GM21786 (cell line): ENCODE results near the gene BIRC5.
"Not testable (repeated sequence)": the region's sequence is repeated elsewhere in the genome, so short reads cannot be mapped to it uniquely, and the experiment has no call there.

ENCODE experiments used
- ATAC-seq: cut with Tn5 transposase; IDR thresholded peaks from one replicate; pipeline ENCODE4 v1.9.1; 2021; ENCODE audit not compliant: unreplicated experiment

The BIRC5 gene

DNA sequence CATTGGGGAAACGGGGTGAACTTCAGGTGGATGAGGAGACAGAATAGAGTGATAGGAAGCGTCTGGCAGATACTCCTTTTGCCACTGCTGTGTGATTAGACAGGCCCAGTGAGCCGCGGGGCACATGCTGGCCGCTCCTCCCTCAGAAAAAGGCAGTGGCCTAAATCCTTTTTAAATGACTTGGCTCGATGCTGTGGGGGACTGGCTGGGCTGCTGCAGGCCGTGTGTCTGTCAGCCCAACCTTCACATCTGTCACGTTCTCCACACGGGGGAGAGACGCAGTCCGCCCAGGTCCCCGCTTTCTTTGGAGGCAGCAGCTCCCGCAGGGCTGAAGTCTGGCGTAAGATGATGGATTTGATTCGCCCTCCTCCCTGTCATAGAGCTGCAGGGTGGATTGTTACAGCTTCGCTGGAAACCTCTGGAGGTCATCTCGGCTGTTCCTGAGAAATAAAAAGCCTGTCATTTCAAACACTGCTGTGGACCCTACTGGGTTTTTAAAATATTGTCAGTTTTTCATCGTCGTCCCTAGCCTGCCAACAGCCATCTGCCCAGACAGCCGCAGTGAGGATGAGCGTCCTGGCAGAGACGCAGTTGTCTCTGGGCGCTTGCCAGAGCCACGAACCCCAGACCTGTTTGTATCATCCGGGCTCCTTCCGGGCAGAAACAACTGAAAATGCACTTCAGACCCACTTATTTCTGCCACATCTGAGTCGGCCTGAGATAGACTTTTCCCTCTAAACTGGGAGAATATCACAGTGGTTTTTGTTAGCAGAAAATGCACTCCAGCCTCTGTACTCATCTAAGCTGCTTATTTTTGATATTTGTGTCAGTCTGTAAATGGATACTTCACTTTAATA is 10.4 kb downstream of the BIRC5 start:
- no peak for ATAC-seq

DNA sequence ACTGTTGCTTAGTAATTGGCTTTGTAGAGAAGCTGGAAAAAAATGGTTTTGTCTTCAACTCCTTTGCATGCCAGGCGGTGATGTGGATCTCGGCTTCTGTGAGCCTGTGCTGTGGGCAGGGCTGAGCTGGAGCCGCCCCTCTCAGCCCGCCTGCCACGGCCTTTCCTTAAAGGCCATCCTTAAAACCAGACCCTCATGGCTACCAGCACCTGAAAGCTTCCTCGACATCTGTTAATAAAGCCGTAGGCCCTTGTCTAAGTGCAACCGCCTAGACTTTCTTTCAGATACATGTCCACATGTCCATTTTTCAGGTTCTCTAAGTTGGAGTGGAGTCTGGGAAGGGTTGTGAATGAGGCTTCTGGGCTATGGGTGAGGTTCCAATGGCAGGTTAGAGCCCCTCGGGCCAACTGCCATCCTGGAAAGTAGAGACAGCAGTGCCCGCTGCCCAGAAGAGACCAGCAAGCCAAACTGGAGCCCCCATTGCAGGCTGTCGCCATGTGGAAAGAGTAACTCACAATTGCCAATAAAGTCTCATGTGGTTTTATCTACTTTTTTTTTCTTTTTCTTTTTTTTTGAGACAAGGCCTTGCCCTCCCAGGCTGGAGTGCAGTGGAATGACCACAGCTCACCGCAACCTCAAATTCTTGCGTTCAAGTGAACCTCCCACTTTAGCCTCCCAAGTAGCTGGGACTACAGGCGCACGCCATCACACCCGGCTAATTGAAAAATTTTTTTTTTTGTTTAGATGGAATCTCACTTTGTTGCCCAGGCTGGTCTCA is 11.2 kb downstream of the BIRC5 start:
- no peak for ATAC-seq

DNA sequence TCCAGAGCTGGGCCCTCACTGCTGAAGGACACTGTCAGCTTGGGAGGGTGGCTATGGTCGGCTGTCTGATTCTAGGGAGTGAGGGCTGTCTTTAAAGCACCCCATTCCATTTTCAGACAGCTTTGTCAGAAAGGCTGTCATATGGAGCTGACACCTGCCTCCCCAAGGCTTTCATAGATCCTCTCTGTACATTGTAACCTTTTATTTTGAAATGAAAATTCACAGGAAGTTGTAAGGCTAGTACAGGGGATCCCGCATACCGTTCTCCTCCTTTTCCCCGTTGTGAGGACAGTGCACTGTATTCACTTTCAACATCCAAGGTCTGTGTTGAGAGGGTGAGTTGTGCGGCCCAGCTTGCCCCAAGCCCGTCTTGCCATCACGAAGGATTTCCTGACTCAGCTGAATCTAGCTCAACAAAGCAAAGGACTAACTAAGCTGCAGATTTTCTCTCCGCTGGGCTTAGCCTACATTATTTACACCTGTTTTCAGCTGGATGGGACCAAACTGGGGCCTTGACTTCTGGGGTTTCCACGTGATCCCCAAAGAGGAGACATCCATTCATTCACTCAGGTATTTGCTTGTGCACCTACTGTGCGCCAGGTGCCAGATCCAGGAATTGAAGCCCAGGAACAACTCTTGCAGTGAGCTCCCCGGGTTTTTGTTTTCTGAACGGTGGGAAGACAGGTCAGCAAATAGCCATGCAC is 12.2 kb downstream of the BIRC5 start:
- no peak for ATAC-seq

DNA sequence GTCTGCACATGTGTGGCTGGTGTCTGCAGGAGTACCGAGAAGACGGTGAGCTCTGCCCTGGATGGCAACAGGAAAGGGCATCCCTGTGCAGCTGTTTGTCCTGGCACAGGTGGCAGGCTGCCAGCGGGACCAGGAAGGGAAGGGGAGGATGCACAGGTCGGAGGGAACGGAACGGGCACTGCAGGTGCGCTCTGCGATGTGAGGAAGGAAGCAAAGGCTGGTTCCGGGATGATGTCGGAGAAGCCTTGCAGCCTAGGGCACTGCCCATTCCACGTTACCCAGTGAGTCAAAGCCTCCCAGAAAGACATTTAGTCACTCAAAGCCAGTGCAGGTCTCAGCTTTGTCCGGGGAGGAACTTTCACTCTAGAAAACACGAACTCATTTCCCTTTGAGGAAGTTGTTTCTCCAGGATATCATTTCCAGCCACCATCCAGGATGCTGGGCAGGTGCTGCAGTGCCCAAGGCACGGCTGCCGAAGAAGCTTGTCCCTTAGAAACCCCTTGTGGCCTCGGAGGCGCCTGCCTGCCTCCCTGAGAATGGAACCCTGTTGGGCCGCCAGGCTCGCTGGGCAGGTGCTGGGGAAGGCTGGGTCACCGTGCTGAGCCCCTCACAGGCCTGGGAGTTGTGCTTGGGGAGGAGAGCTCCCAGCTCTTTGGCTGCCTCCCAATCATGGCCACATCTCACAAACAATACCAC is 12.9 kb downstream of the BIRC5 start:
- no peak for ATAC-seq

DNA sequence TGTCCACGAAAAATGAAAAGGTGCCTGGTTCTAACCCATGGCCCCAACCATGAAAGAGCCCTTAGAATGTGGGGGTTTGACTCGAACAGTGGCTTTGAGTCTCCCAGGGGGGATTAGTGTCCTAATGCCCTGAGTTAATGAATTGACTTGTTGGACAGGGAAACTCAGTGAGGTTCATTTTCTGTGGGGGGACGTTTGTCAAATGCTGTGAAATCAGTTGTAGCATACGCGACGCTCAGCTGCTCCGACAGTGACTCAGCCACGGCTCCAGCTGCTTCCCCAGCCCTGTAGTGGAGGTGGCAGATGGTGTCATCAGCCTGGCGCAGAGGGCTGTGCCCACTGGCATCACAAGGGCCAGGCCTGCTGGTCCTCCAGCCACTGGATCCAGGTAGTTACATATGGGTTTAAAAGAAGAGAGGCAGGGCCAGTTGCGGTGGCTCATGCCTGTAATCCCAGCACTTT is 13.4 kb downstream of the BIRC5 start:
- ATAC-seq, result no peak

DNA sequence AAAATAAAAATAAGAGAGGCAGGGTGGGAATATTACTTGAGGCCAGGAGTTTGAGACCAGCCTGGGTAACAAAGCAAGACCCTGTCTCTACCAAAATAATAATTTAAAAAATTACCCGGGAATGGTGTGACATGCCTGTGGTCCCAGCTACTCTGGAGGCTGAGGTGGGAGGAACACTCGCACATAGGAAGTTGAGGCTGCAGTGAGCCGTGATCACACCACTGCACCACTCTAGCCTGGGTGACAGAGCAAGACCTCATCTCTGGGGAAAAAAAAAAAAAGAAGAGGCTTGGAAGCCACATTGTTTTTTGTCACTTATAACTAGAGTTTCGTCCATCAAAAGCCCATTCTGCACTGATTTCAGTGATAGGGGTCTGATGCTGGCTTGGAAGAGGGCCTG is 14.1 kb downstream of the BIRC5 start:
- no peak for ATAC-seq

DNA sequence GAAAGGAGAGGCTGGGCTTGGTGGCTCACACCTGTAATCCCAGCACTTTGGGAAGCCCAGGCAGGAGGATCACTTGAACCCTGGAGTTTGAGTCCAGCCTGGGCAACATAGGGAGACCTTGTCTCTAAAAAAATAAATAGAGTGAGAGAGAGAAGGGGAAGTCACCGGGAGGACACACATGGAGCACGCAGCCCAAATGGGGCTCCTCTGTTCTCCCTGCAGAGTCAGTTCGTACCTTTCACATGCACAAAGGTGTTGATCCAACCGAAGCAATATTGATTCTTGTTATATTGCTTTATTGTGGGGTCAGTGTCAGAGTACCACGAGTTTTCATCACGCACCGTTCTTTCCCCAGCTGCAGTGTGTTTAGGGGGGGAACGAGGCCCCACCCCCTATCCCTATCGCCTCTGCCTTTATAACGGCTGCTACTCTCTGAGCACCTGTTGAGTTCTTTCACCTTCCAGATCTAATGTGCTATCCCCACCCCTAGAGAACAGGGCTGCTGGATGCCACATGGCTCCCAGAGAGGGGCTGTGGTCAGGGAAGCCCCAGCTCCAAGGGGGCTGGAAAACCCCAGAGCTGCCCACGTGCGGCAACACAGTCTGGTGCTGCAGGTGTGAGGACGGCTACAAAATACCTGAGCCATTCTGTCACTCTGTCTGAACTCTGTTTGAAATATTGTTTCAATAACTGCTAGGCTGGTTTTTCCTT is 16.4 kb downstream of the BIRC5 start:
- no peak for ATAC-seq

DNA sequence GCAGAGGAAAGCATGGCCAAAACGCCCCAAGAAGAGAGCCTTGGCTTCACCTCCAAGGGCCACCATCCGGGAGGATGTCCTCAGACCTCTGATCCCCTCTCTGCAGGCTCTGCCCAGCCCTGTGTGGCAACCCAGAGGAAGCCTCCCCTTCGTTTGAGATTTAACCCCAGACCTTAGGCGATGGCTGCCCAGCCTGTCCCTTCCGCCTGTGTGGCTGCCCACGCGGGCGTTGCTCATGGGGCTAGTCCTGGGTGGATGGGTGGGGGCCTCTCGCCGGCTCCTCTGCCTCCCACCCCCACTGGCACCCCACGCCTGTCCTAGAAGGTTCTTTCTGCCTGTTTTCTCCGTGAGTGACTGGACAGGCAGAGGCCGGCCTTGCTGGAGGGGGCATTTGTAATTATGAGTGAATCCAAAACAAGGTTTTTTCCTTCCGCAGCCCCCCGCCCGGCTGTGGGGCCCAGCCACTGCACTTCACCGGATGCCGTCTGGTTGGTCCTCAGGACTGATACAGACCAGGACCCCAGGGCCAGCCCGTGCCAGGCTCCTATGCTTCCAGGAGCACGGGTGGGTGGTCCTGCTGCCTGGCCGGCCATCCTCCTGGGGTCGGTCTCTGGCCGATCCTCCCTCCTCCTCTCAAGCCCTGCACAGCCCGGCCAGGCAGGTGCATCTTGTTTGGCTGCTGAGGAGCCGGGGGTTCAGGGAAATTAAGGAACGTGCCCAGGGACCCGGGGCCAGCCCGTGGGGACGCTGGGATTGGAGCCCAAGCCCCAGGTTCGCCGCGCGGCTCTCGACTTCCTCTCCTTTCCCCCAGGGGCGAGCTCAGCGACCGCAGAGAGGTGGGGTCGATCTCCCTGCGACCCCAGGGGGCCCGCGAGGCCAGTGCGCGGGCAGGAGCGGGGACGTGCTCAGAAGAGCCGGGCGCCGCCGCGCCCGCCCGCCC is 17.2 kb downstream of the BIRC5 start, which contains the start of gene TMEM235:
TMEM235 (plus strand) TSS at position 636 of the 940 bp plus-strand sequence. CDS start 393 bp downstream, outside the sequence.
- ATAC-seq, result no peak

DNA sequence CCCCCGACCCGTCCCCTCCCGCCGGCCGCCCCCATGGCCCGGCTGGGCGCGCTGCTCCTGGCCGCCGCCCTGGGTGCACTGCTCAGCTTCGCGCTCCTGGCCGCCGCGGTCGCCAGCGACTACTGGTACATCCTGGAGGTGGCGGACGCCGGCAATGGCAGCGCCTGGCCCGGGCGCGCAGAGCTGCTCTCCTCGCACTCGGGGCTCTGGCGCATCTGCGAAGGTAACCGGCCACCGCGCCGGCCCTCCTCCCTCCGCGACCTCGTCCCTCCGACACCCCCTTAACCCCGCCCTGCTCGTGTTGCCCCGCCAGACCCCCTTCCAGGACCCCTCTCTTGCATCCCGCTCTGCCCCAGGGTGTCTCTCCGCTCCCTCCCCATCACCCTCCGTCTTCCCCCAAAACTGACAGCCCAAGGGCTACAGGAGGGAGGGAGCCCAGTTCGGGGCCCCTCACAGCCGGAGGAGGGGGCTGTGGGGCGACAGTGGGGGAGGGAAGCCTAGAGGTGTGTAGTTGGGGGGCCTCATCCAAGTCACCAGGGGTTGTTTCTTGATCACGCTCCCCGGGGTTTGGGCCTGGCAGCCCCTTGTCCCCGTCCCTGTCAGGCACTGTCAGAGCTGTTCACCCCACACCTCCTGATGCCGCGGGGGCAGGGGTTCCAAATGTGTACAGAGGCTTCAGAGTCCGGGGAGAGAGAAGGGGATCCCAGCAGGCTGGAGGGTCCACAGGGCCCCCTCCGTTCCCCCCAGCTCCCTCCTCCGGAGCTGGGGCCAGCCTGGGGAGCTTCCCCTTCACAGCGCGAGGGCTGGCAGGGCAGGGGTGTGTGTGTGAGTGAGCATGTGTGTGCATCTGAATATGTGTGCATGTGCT is 18.2 kb downstream of the BIRC5 start:
- ATAC-seq, result no peak

DNA sequence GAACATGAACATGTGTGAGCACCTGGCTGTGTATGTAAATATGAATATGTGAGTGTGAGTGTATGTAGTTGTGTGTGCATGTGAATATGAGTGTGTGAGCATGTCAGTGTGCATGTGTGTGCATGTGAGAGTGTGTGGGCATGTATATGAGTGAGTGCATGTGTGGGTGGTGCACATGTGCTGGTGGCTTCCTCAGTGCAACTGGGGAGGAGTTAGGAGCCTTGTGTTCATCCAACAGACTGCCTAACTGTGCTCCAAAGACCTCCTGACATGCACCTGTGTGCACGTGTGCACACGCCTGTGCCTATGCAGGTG is 18.8 kb downstream of the BIRC5 start:
- ATAC-seq, result no peak

DNA sequence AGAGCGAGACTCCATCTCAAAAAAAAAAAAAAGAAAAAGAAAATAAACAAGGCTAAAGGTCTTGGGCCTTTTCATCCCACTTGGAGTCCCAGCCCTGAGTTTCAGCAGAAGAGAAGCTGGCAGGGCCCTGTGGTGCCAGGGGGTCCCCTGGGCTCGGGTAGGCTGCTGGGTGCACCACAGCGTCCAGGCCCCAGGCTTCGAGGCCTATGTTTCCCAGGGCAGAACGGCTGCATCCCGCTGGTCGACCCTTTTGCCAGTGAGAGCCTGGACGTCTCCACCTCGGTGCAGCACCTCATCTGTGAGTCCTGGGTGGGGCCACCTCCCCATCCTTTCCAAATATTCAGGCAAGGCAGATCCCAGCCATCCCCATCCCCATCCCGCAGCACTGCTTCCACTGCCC is 19.6 kb downstream of the BIRC5 start:
- ATAC-seq, result no peak

DNA sequence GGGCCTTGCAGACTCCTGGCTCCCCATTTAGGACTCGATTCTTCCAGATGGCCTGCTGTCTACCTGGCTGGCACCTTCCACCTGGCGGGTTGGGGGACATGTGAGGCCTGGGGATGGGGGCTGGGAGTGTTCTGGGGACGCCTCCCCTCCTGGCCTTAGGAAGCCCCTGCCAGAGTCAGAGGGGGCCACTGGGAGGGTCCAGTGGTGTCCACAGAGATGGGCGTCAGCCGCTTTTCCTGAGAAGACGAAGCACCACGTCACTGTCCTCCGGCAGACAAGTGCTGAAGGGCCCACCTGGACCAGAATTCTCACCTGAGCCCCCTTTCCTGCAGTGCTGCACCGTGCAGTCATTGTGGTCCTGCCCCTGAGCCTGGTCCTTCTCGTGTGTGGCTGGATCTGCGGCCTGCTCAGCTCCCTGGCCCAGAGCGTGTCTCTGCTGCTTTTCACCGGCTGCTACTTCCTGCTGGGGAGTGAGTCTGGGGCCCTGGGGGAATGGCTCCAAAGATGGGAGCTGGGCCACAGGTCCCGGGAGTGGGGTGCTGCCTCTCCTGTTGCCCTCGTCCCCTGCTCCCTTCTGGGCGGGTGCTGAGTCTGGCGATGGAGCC is 20.3 kb downstream of the BIRC5 start:
- ATAC-seq, result no peak

DNA sequence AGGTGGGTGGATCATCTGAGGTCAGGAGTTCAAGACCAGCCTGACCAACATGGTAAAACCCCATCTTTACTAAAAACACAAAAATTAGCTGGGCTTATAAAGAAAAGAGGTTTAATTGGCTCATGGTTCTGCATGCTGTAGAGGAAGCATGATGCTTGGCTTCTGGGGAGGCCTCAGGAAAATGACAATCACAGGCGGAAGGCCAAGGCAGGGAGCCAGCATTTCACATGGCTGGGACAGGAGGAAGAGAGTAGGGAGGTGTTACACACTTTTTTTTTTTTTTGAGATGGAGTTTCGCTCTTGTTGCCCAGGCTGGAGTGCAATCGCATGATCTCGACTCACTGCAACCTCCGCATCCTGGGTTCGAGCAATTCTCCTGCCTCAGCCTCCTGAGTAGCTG is 21.0 kb downstream of the BIRC5 start:
- not testable (repeated sequence) for ATAC-seq

DNA sequence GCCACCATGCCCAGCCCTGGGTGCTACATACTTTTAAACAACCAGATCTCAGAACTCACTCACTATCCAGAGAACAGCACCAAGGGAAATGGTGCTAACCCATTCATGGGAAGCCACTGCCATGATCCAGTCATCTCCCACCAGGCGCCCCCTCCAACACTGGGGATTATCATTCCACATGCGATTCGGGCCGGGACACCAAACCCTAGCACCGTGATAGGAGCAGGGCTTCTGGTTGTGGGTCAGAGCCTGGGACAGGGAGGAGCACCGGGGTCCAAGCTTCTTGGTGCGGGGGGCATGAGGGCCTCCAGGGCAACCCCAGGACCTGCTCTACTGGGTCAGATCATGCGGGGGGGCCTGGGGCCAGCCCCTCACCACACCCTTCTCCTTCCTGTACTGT is 21.8 kb downstream of the BIRC5 start:
- ATAC-seq, result no peak

DNA sequence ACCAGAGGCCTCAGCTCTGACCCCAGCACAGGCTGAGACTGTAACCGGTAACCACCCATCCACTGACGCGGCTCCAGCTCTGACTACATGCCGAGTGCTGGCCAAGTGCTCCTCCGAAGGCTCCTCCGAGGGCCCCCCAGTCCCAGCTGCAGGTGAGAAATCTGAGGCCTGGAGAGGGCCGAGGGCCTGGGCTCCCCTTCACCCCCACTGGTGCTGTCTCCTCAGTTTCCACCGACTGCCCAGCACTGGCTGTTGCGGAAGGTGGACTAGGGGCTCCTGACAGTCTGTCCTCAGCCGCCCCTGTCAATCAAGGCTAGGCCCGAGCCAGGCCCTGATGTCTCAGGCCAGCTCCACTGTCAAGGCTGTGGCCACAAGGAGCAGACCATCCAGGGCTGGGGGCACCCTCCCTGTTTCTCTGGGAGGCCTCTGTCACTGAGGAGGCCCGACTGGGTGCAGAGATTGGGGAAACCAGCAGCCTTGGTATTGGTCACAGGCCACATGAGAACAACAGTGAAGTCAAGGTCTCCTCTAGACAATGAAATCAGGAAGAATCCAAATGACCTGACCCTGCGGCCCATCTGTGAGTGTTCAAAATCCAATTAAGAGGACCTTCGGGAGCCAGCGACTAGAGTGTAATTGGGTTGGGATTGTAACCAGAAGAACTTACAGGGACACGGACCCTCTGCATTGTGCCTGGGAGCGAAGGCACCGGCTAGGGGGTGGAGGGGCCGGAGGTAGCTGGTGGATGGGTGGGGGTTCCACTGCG is 22.5 kb downstream of the BIRC5 start:
- ATAC-seq, result no peak

DNA sequence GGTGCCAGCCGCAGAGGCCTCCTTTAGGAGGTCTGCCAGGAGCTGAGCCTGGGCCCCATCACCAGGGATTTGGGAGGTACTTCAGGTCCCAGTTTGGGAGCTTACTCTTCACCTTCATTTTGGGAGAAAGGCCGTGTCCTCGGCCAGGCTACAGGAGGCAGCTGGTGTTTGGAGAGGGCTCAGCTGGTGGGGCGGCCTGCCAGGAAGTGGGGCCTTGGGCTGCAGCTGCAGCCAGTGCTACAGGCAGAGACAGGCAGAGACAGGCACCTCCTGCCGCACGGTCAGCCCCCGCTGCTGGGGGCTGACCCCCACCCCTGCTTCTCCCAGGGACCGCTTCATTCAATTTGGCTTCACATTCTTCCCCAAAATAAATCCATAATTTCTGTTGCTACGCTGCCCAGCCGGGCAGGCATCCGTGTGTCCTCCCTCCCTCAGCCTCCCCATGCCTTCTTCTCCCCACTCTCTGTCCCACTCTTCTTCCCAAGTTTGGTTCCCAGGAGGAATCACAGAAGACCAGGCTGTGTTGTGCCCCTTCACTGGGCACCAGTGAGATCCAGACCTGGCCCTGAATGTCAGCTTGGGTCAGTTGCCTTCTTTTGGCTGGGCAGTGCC is 23.5 kb downstream of the BIRC5 start:
- ATAC-seq, result no peak
